DMS53 treated with DMSO at 0.1 percent for 48 hours (cell line): ENCODE measurements around the gene CASK.

Experiments
- DNase-seq: peaks from one replicate; lab custom pipeline; 2025; ENCODE audit not compliant: unreplicated experiment; lab: John Stamatoyannopoulos, UW

The CASK gene

GRCh38 chrX:41837270-41837944, 85.9 kb downstream of the CASK start:
- DNase-seq = no peak

- DNase-seq = no peak
Observed at GRCh38 chrX:41828826-41829225, 94.5 kb downstream of the CASK start.

GRCh38 chrX:41827886-41828285, 95.5 kb downstream of the CASK start:
- DNase-seq = no peak

- DNase-seq = no peak
Observed at GRCh38 chrX:41825796-41826195, 97.6 kb downstream of the CASK start.

- no peak for DNase-seq
Observed at GRCh38 chrX:41824551-41824950, 98.8 kb downstream of the CASK start.

GRCh38 chrX:41823402-41823801, 100.0 kb downstream of the CASK start:
- DNase-seq = no peak

- DNase-seq = no peak
Observed at GRCh38 chrX:41822892-41823291, 100.5 kb downstream of the CASK start.

GRCh38 chrX:41808047-41808446, 115.3 kb downstream of the CASK start:
- DNase-seq = no peak

- no peak for DNase-seq
Observed at GRCh38 chrX:41802958-41803357, 120.4 kb downstream of the CASK start.

- no peak for DNase-seq
Observed at GRCh38 chrX:41799661-41800060, 123.7 kb downstream of the CASK start.

GRCh38 chrX:41796577-41796976, 126.8 kb downstream of the CASK start:
- no peak for DNase-seq

GRCh38 chrX:41796046-41796445, 127.3 kb downstream of the CASK start:
- DNase-seq = no peak

GRCh38 chrX:41789374-41789773, 134.0 kb downstream of the CASK start:
- no peak for DNase-seq

- no peak for DNase-seq
Observed at GRCh38 chrX:41785685-41786084, 137.7 kb downstream of the CASK start.

GRCh38 chrX:41781500-41781899, 141.9 kb downstream of the CASK start:
- DNase-seq = peak; percentile 7

GRCh38 chrX:41779941-41780340, 143.4 kb downstream of the CASK start:
- no peak for DNase-seq

GRCh38 chrX:41779030-41779564, 144.3 kb downstream of the CASK start:
- peak; percentile 39 for DNase-seq

GRCh38 chrX:41761702-41762101, 161.7 kb downstream of the CASK start:
- DNase-seq = no peak

- DNase-seq = peak; percentile 8
Observed at GRCh38 chrX:41761169-41761568, 162.2 kb downstream of the CASK start.

GRCh38 chrX:41759817-41760216, 163.5 kb downstream of the CASK start:
- no peak for DNase-seq

- DNase-seq = no peak
Observed at GRCh38 chrX:41758401-41758800, 165.0 kb downstream of the CASK start.

GRCh38 chrX:41750716-41751115, 172.6 kb downstream of the CASK start:
- no peak for DNase-seq

GRCh38 chrX:41739871-41740270, 183.5 kb downstream of the CASK start:
- DNase-seq = no peak
